ENCODE data around the gene M1AP.

M1AP gene

DNA sequence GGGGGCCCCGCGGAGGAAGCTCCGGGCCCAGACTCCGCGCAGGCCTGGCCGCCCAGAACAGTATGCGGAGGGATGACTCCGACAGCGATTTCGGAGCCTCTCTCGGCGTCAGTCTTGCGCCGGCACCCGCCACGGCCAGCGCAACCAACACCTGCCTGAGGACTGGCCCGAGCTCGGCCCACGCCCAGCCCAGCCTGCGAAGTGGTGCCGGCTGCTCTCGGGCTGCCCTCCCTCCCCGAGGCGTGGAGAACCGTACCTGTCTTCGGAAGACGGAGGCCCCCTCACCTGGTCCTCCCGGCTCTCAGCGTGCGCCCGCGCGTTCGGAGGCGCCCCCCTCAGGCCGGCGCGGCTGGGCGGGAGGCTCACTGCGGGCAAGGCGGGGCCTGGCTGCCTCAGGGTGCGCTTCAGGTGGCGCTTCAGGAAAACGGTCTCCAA is at the start of gene M1AP:
M1AP (minus strand) TSS at position 322 of the 435 bp plus-strand sequence. CDS start 8,055 bp downstream, outside the sequence.
- peak; percentile 43 for DNase-seq (ENCODE audit: low read depth)
- TF ChIP-seq, protein P1, sequence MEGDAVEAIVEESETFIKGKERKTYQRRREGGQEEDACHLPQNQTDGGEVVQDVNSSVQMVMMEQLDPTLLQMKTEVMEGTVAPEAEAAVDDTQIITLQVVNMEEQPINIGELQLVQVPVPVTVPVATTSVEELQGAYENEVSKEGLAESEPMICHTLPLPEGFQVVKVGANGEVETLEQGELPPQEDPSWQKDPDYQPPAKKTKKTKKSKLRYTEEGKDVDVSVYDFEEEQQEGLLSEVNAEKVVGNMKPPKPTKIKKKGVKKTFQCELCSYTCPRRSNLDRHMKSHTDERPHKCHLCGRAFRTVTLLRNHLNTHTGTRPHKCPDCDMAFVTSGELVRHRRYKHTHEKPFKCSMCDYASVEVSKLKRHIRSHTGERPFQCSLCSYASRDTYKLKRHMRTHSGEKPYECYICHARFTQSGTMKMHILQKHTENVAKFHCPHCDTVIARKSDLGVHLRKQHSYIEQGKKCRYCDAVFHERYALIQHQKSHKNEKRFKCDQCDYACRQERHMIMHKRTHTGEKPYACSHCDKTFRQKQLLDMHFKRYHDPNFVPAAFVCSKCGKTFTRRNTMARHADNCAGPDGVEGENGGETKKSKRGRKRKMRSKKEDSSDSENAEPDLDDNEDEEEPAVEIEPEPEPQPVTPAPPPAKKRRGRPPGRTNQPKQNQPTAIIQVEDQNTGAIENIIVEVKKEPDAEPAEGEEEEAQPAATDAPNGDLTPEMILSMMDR (IDR thresholded peaks at IDR 0.05; ENCODE audit: insufficient read depth, low read depth, low read length, missing control alignments): no peak
- peak within 1 kb of the TSS; percentile 27 for H3K4me3 ChIP-seq (ENCODE audit: low read length)

DNA sequence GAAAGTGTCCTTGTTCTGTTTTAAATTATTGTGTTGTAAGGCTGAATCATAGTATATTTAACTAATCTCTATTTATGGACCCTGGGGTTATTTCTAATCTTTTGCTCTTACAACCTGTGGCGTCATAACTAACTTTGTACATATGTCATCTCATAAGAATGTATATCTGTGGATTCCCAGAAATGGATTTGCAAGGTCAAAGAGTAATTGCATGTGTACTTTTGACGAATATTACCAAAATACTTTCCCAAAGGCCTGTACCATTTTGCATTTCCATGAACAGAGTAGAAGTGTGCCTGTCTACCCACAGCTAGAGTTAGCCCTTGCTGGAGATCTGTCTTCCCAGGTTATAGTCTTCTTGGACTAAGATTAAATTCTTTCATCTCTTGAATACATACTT is 48.7 kb upstream of the M1AP start:
- TF ChIP-seq, protein P1 (IDR thresholded peaks at IDR 0.05; ENCODE audit: insufficient read depth, low read depth, low read length, missing control alignments): no peak
- DNase-seq (ENCODE audit: low read depth): peak; percentile 52
- H3K4me3 ChIP-seq (ENCODE audit: low read length): no peak overlapping the region

- DNase-seq (ENCODE audit: low read depth): no peak
- no peak overlapping the region for H3K4me3 ChIP-seq (ENCODE audit: low read length)
- TF ChIP-seq, protein P1 (IDR thresholded peaks at IDR 0.05; ENCODE audit: insufficient read depth, low read depth, low read length, missing control alignments): no peak
These were observed 47.5 kb upstream of the M1AP start for GRCh38 chr2:74695663-74696062.

DNA sequence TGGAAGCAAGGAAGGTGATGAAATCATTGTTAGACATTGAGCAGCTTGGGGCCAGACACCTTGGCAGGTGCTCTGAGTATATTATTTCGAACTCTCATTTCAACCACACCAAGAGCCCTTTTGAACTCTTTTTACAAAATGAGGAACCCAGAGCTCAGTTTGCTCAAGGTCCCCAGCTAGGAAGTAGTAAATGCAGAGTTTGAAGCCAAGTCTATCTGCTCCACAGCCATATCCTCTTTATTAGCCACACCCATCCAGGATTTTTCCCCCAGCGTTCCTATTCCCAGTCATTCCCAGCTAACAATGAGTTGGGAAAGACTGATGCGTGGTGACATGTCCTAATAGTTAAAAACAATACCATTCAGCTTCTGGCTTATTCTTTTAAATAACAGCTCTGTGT is 46.2 kb upstream of the M1AP start:
- TF ChIP-seq, protein P1 (IDR thresholded peaks at IDR 0.05; ENCODE audit: insufficient read depth, low read depth, low read length, missing control alignments): no peak
- no peak overlapping the region for H3K4me3 ChIP-seq (ENCODE audit: low read length)
- peak; percentile 49 for DNase-seq (ENCODE audit: low read depth)

DNA sequence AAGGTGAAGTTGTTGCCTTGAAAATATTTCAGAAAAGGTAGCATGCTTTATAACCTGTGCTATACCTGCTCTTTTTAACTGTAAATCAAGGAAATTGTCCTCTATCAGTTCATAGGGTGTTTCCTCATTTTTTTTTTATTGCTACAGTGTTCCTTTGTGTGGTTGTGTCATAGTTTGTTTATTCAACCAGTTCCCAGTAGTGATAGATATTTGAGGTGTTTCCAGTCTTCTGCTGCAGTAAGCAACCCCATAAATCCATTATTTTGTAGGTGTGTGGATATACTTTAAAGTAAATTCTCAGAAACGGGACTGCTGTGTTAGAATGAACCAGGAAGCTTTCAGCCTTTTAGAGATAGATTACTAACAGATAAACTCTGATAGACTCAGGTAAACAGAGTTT is 45.5 kb upstream of the M1AP start:
- no peak for DNase-seq (ENCODE audit: low read depth)
- no peak overlapping the region for H3K4me3 ChIP-seq (ENCODE audit: low read length)
- TF ChIP-seq, protein P1 (IDR thresholded peaks at IDR 0.05; ENCODE audit: insufficient read depth, low read depth, low read length, missing control alignments): no peak

GRCh38 chr2:74693213-74693612 is 45.1 kb upstream of the M1AP start:
- TF ChIP-seq, protein P1 (IDR thresholded peaks at IDR 0.05; ENCODE audit: insufficient read depth, low read depth, low read length, missing control alignments): no peak
- H3K4me3 ChIP-seq (ENCODE audit: low read length): no peak overlapping the region
- no peak for DNase-seq (ENCODE audit: low read depth)

GRCh38 chr2:74691929-74692328 is 43.8 kb upstream of the M1AP start:
- no peak for DNase-seq (ENCODE audit: low read depth)
- TF ChIP-seq, protein P1 (IDR thresholded peaks at IDR 0.05; ENCODE audit: insufficient read depth, low read depth, low read length, missing control alignments): no peak
- H3K4me3 ChIP-seq (ENCODE audit: low read length): no peak overlapping the region

Measured in epithelial cell of esophagus (primary cell).